Mononuclear cell (primary cell): ENCODE results near the gene KRTAP12-1. TPM values are rescaled to one million over a fixed set of nuclear protein-coding genes. Genes with fewer than 3 reads are reported as not detected.

Experiments
- H3K27me3 ChIP-seq: 2 replicates; pipeline ENCODE4 v1.6.0; 2011; ENCODE audit warnings: low read length, control low read depth; ENCODE audit not compliant: insufficient read depth
- H3K4me1 ChIP-seq: 2 replicates; pipeline ENCODE4 v1.5.1; 2011; ENCODE audit warnings: mild to moderate bottlenecking, low read length, control low read depth; ENCODE audit not compliant: insufficient read depth
- H3K4me3 ChIP-seq: 2 replicates; pipeline ENCODE4 v1.5.1; 2011; ENCODE audit warnings: mild to moderate bottlenecking, low read length, moderate library complexity
- H3K9me3 ChIP-seq: 2 replicates; pipeline ENCODE4 v1.5.1; 2011; ENCODE audit warnings: low read depth, mild to moderate bottlenecking, control low read depth, low read length
- total RNA-seq: library from RNA; depleted of rRNA; stranded (reverse); fragments of >200 nt; gene quantifications from one replicate; pipeline ENCODE4 v1.2.3, GENCODE V29; 2012

KRTAP12-1 gene
- total RNA-seq, 1 donor = not detected

GRCh38 chr21:44718093-44718492 is 36.1 kb upstream of the KRTAP12-1 start:
- Histone ChIP-seq H3K4me1 (peaks cover 2% of the 10 kb centered on the region), H3K9me3 (no peaks in the 10 kb centered on the region), H3K4me3 (no peak overlapping the region)

GRCh38 chr21:44716984-44717383 is 35.0 kb upstream of the KRTAP12-1 start:
- no peaks in the 10 kb centered on the region for H3K9me3 ChIP-seq
- H3K4me1 ChIP-seq = no peaks in the 10 kb centered on the region
- H3K4me3 ChIP-seq = no peak overlapping the region
- H3K27me3 ChIP-seq = peaks cover 48% of the 10 kb centered on the region

More at GRCh38 chr21:44718093-44718492, 36.1 kb upstream of the KRTAP12-1 start:
- H3K27me3 ChIP-seq = peaks cover 46% of the 10 kb centered on the region

- Histone ChIP-seq H3K9me3 (no peaks in the 10 kb centered on the region), H3K4me1 (peaks cover 4% of the 10 kb centered on the region), H3K4me3 (no peak overlapping the region), H3K27me3 (peaks cover 59% of the 10 kb centered on the region)
Observed at GRCh38 chr21:44714905-44715304, 32.9 kb upstream of the KRTAP12-1 start.

- Histone ChIP-seq H3K4me1 (peaks cover 10% of the 10 kb centered on the region), H3K9me3 (no peaks in the 10 kb centered on the region), H3K27me3 (peaks cover 64% of the 10 kb centered on the region), H3K4me3 (no peak overlapping the region)
Observed at GRCh38 chr21:44713846-44714245, 31.9 kb upstream of the KRTAP12-1 start.

- H3K27me3 ChIP-seq = peaks cover 68% of the 10 kb centered on the region
Observed at GRCh38 chr21:44713130-44713529, 31.2 kb upstream of the KRTAP12-1 start.

GRCh38 chr21:44712203-44713028 is 30.5 kb upstream of the KRTAP12-1 start:
- H3K9me3 ChIP-seq = no peaks in the 10 kb centered on the region
- H3K4me3 ChIP-seq = no peak overlapping the region
- H3K4me1 ChIP-seq = peaks cover 10% of the 10 kb centered on the region
- H3K27me3 ChIP-seq = peaks cover 73% of the 10 kb centered on the region

More at GRCh38 chr21:44713130-44713529, 31.2 kb upstream of the KRTAP12-1 start:
- Histone ChIP-seq H3K9me3 (no peaks in the 10 kb centered on the region), H3K4me1 (peaks cover 10% of the 10 kb centered on the region), H3K4me3 (no peak overlapping the region)

GRCh38 chr21:44711327-44712202 is 29.6 kb upstream of the KRTAP12-1 start, which contains the start of gene TSPEAR:
TSS of gene TSPEAR (minus strand) at chr21:44711572. CDS start at chr21:44711514, 58 bp downstream.
- Histone ChIP-seq H3K27me3 (peaks cover 77% of the 10 kb centered on the region), H3K4me3 (no peak within 1 kb of the TSS), H3K4me1 (peaks cover 10% of the 10 kb centered on the region), H3K9me3 (no peaks in the 10 kb centered on the region)

- H3K27me3 ChIP-seq = peaks cover 80% of the 10 kb centered on the region
- H3K4me3 ChIP-seq = no peak overlapping the region
- H3K4me1 ChIP-seq = peaks cover 10% of the 10 kb centered on the region
- H3K9me3 ChIP-seq = no peaks in the 10 kb centered on the region
Observed at GRCh38 chr21:44710756-44711326, 28.9 kb upstream of the KRTAP12-1 start.

- peaks cover 76% of the 10 kb centered on the region for H3K27me3 ChIP-seq
- peaks cover 10% of the 10 kb centered on the region for H3K4me1 ChIP-seq
- no peaks in the 10 kb centered on the region for H3K9me3 ChIP-seq
- no peak overlapping the region for H3K4me3 ChIP-seq
Observed at GRCh38 chr21:44710294-44710665, 28.3 kb upstream of the KRTAP12-1 start.

GRCh38 chr21:44709426-44710293 is 27.7 kb upstream of the KRTAP12-1 start:
- no peak overlapping the region for H3K4me3 ChIP-seq
- peaks cover 72% of the 10 kb centered on the region for H3K27me3 ChIP-seq
- no peaks in the 10 kb centered on the region for H3K9me3 ChIP-seq
- H3K4me1 ChIP-seq = peaks cover 10% of the 10 kb centered on the region

GRCh38 chr21:44708866-44709425 is 27.0 kb upstream of the KRTAP12-1 start:
- H3K4me3 ChIP-seq = no peak overlapping the region
- H3K27me3 ChIP-seq = peaks cover 77% of the 10 kb centered on the region
- peaks cover 10% of the 10 kb centered on the region for H3K4me1 ChIP-seq
- H3K9me3 ChIP-seq = no peaks in the 10 kb centered on the region

- Histone ChIP-seq H3K4me1 (peaks cover 10% of the 10 kb centered on the region), H3K27me3 (peaks cover 77% of the 10 kb centered on the region), H3K9me3 (no peaks in the 10 kb centered on the region), H3K4me3 (no peak overlapping the region)
Observed at GRCh38 chr21:44708213-44708865, 26.4 kb upstream of the KRTAP12-1 start.

- peaks cover 69% of the 10 kb centered on the region for H3K27me3 ChIP-seq
- H3K4me1 ChIP-seq = peaks cover 10% of the 10 kb centered on the region
- H3K9me3 ChIP-seq = no peaks in the 10 kb centered on the region
- no peak overlapping the region for H3K4me3 ChIP-seq
Observed at GRCh38 chr21:44706706-44707581, 25.0 kb upstream of the KRTAP12-1 start.
